Fibroblast of pulmonary artery (primary cell): ENCODE results near the gene B3GAT2.
A peak's percentile ranks its signal among the peaks of the same experiment; 100 is the strongest.

Source experiments
- DNase-seq: peaks from one replicate; pipeline ENCODE4 v3.0.0-alpha.2; 2010; ENCODE audit warnings: low read depth
- H3K4me3 ChIP-seq: replicated peaks from 2 replicates; pipeline ENCODE4 v1.5.1; 2011; ENCODE audit warnings: low read depth, mild to moderate bottlenecking, control low read depth, low read length, moderate library complexity
- CTCF ChIP-seq: IDR thresholded peaks from 2 replicates; pipeline ENCODE4 v1.5.1; 2011; ENCODE audit warnings: mild to moderate bottlenecking, control low read depth, low read length, inconsistent platforms; ENCODE audit errors: missing control alignments

The B3GAT2 gene

DNA sequence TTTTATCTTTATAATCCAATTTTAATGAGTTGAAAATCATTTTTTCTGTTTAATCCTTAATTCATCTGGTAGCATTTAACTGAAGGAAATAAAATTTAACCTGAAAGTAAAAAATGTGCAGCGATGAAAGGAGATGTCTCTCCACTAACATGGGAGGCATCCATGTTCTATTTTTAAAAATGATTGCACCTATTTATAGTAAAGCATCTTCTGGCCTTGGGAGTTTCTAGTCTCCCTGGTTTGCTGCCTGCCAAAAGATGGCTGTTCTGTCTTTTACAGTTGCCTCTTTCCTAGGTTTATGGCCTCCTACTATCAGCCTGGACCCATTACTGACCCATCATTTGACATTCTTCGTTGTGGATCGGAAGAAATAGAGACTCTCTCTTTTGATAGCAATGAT lies 143.0 kb downstream of the B3GAT2 start:
- TF ChIP-seq CTCF: no peak
- no peak for DNase-seq
- H3K4me3 ChIP-seq: no peak overlapping the region

GRCh38 chr6:70811788-70812187 lies 145.1 kb downstream of the B3GAT2 start:
- no peak for TF ChIP-seq CTCF
- DNase-seq: peak; percentile 18
- H3K4me3 ChIP-seq: no peak overlapping the region
